Measurements from ENCODE around the gene S100A12. TPM values are rescaled to one million over a fixed set of nuclear protein-coding genes. Genes with fewer than 3 reads are reported as not detected.
A peak's percentile ranks its signal among the peaks of the same experiment; 100 is the strongest.

S100A12 gene
- total RNA-seq, 1 experiment from 2014 or later = not detected

DNA sequence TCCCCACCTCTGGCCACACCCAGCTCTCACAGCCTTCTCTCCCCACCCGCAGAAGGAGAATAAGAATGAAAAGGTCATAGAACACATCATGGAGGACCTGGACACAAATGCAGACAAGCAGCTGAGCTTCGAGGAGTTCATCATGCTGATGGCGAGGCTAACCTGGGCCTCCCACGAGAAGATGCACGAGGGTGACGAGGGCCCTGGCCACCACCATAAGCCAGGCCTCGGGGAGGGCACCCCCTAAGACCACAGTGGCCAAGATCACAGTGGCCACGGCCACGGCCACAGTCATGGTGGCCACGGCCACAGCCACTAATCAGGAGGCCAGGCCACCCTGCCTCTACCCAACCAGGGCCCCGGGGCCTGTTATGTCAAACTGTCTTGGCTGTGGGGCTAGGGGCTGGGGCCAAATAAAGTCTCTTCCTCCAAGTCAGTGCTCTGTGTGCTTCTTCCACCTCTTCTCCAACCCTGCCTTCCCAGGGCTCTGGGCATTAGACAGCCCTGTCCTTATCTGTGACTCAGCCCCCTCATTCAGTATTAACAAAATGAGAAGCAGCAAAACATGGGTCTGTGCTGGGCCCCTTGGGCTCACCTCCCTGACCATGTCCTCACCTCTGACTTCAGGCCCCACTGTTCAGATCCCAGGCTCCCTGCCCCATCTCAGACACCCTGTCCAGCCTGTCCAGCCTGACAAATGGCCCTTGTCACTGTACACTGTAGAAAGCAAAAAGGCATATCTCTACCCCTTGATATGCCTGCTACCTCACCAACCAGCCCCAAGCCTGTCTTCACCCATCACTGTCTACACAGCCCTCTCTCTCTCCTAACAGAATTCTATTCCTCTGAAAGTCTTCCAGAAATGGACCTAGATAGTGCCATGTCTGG, 14.6 kb downstream of the S100A12 start:
- DNase-seq (ENCODE audit: low read depth, low spot score) = no peak
- in situ Hi-C loops (cut with HindIII; ENCODE audit: low pct_unique_long_range_greater_than_20kb, low sequenced_read_pairs) = loop anchor here (10.0 kb wide), 1 partner anchor 104 kb away; the partner anchor contains the start of gene S100A7

- in situ Hi-C loops (cut with HindIII; ENCODE audit: low pct_unique_long_range_greater_than_20kb, low sequenced_read_pairs) = loop anchor here (10.0 kb wide), 1 partner anchor 105 kb away; the partner anchor contains the start of gene S100A7
- DNase-seq (ENCODE audit: low read depth, low spot score) = no peak
These were observed 15.2 kb downstream of the S100A12 start for GRCh38 chr1:153360190-153360589.

DNA sequence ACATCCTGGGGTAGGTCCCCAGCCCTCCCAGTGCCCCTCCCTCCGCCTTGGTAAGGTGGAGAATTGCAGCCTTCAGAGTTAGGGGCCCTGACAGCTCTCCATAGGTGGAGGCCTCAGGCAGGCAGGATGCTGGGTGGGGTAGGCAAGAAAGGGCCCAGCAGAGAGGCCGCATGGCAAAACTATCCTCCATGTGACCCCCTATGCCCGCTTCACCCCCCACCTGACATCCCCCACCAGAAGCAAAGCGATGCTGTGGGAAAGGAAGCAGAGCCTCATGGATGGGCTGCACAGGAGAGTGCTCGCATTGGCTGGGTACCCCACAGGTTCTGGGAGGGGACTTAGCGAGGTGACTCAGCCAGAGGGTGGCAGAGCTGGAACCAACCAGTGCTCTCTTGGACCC, 16.2 kb downstream of the S100A12 start:
- DNase-seq (ENCODE audit: low read depth, low spot score) = no peak
- in situ Hi-C loops (cut with HindIII; ENCODE audit: low pct_unique_long_range_greater_than_20kb, low sequenced_read_pairs) = no loop called here

DNA sequence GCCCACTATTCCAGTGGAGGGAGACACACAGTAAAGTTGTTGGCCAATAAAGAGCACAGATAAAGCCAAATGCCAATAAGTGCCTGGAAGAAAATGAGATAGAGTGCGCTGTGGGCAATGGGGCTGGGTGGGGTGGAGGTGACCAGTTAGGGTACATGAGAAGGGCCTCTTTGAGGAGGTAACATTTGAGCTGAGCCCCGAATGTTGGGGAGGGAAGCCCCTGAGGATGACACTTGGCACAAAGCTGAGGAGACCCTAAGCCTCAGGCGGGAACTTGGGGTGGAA, 16.8 kb downstream of the S100A12 start:
- DNase-seq (ENCODE audit: low read depth, low spot score) = no peak
- in situ Hi-C loops (cut with HindIII; ENCODE audit: low pct_unique_long_range_greater_than_20kb, low sequenced_read_pairs) = no loop called here

DNA sequence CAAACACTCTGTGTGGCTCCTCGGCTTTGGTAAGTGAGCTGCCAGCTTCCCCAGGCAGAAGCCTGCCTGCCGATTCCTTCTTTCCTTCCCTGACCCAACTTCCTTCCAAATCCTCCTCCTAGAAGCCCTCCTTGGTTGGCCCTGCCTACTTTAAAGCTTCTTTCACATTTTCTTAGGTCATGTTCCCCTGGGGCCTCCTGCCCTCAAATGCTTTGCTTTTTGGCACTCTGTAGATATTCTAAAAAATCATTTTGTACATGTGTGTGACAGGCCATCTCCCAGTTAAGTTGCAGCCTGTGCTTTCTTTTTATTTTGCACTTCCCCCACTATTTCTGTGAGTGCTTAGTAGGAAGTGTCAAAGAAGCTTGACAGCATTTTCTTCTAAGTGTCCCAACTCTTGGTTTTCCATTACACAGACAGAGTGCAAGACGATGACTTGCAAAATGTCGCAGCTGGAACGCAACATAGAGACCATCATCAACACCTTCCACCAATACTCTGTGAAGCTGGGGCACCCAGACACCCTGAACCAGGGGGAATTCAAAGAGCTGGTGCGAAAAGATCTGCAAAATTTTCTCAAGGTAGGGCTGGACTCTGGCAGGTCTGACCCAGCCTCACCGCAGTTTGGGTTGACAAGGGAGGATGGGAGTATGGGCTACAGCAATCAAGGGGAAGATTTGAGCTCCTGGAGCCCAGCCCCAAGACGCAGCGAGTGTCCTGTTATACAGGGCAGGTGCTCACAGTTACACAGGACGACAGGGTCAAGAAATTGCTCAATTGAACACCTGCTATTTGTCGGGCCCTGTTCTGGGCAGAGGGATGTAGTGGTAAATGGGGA, 17.3 kb downstream of the S100A12 start, which contains the start of gene S100A9:
S100A9 (plus strand) TSS at position 2 of the 838 bp plus-strand sequence; CDS start at position 432, 430 bp downstream.
- in situ Hi-C loops (cut with HindIII; ENCODE audit: low pct_unique_long_range_greater_than_20kb, low sequenced_read_pairs) = no loop called here

DNA sequence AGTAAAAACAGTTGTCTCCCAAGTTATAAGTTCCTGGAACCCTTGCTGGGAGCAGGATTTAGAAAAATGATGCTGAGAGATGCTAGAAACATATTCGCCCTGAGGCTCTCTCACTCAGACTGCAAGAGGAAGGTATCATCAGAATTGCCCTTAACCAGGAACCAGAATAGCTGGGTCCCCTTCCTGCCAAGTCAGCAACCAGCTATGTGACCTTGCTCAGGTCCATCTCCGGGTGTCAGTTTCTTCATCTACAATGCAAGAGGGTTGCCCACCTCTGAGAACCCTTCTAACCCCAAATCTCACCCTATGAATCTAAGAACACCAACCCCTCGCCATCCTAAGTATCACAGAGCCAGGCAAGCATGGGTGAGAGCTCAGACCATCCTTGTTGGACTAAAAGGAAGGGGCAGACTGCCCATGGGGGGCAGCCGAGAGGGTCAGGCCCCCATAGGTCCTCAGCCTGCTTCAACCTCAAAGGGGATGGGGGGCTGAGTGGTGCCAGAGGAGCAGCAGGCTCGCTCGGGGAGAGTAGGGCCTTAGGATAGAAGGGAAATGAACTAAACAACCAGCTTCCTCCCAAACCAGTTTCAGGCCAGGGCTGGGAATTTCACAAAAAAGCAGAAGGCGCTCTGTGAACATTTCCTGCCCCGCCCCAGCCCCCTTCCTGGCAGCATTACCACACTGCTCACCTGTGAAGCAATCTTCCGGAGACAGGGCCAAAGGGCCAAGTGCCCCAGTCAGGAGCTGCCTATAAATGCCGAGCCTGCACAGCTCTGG, 18.2 kb downstream of the S100A12 start:
- no peak for DNase-seq (ENCODE audit: low read depth, low spot score)
- in situ Hi-C loops (cut with HindIII; ENCODE audit: low pct_unique_long_range_greater_than_20kb, low sequenced_read_pairs) = no loop called here

More for the DNA sequence above, 17.3 kb downstream of the S100A12 start, which contains the start of gene S100A9:
- DNase-seq (ENCODE audit: low read depth, low spot score) = no peak

GRCh38 chr1:153356392-153357075, 18.9 kb downstream of the S100A12 start:
- DNase-seq (ENCODE audit: low read depth, low spot score) = no peak
- in situ Hi-C loops (cut with HindIII; ENCODE audit: low pct_unique_long_range_greater_than_20kb, low sequenced_read_pairs) = no loop called here

GRCh38 chr1:153355445-153356071, 19.9 kb downstream of the S100A12 start:
- DNase-seq (ENCODE audit: low read depth, low spot score) = peak; percentile 80
- in situ Hi-C loops (cut with HindIII; ENCODE audit: low pct_unique_long_range_greater_than_20kb, low sequenced_read_pairs) = no loop called here

GRCh38 chr1:153354515-153355193, 20.8 kb downstream of the S100A12 start:
- no peak for DNase-seq (ENCODE audit: low read depth, low spot score)
- in situ Hi-C loops (cut with HindIII; ENCODE audit: low pct_unique_long_range_greater_than_20kb, low sequenced_read_pairs) = no loop called here

DNA sequence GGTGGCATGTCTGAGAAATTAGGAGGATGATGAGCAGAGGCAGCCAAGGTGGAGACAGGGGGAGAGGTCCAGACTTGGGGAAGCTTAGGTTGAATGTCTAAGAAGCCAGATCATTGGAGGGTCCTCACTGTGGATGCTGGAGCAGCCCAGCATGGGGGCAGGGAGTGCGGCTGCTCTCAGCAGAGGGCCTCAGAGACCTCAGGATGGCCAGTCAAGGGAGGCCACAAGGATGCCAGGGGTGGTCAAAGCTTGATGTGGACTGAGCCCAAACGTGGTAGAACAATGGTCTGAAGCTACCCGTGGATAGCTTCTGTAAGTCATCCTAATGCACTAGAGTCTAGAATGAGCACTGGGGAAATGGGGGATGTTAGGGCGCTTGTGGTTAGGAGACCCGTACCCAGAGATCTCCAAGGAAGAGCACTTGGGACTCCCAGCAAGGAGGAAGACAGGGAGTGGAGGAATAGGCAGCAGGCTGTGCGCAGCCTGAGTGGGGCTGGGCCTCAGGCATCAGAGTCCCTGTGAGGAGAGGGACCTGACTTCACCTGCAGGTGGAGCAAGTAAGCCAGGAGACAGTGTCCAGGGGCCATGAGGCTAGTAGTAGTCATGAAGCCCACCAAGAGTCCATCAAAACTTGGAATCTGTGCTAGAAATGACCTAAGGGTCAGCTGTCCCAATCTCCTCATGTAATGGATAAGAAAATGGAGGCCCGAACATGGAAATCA, 22.0 kb downstream of the S100A12 start:
- peak; percentile 44 for DNase-seq (ENCODE audit: low read depth, low spot score)
- in situ Hi-C loops (cut with HindIII; ENCODE audit: low pct_unique_long_range_greater_than_20kb, low sequenced_read_pairs) = no loop called here

GRCh38 chr1:153352523-153352922, 22.9 kb downstream of the S100A12 start:
- peak; percentile 81 for DNase-seq (ENCODE audit: low read depth, low spot score)
- in situ Hi-C loops (cut with HindIII; ENCODE audit: low pct_unique_long_range_greater_than_20kb, low sequenced_read_pairs) = no loop called here

GRCh38 chr1:153350321-153350957, 25.0 kb downstream of the S100A12 start:
- in situ Hi-C loops (cut with HindIII; ENCODE audit: low pct_unique_long_range_greater_than_20kb, low sequenced_read_pairs) = no loop called here
- no peak for DNase-seq (ENCODE audit: low read depth, low spot score)

DNA sequence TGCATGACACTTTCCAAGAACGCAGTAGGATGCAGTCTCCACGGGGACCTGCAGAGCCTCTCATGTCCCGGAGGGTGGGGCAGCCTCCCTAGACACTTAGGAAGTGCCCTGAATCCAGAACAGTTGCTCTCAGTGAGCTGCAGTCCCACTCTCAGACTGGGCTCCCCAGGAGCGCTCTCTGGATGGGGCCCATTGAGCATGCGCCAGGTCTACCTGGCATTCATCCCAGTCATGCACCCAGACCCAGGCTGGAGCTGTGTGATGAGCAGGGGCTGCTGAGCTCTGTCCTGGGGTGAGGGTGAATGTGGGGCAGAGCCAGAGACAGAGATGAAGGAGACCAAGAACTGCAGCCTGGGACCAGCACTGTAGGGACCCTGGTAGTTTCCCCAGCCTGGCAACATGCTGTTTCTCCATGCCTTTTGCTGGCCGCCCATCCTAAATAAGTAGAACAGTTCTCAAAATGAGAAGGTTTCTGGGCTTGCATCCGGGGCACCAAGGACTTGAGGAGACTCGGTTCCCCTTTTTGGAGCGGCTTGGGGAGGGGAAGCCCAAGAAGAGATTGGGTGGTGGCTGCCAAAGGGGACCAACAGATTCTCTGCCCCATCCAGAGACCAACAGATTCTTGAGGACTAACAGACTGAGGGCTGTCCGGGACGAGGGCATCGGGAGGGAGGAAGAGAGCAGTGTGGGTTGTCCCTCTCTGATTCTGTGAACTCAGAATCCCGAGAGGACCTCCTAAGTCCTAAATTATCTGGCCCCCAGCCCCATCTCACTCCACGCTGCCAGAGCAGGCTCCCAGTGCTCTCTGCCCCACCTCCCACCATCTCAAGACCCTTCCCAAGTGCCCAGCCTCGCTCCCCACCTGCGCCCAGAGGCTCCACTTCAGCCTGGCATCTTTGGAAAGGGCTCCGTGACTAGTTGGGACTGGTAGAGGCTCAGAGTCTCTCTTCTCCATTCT, 25.8 kb downstream of the S100A12 start:
- DNase-seq (ENCODE audit: low read depth, low spot score) = no peak
- in situ Hi-C loops (cut with HindIII; ENCODE audit: low pct_unique_long_range_greater_than_20kb, low sequenced_read_pairs) = no loop called here
